ENCODE data around the gene C4A.
"Not testable (repeated sequence)": the region's sequence is repeated elsewhere in the genome, so short reads cannot be mapped to it uniquely, and the experiment has no call there.

C4A gene

GRCh38 chr6:32047855-32048766 lies 66.3 kb downstream of the C4A start:
- in situ Hi-C loops (cut with MboI; ENCODE audit: low sequenced_read_pairs), result no loop called here

DNA sequence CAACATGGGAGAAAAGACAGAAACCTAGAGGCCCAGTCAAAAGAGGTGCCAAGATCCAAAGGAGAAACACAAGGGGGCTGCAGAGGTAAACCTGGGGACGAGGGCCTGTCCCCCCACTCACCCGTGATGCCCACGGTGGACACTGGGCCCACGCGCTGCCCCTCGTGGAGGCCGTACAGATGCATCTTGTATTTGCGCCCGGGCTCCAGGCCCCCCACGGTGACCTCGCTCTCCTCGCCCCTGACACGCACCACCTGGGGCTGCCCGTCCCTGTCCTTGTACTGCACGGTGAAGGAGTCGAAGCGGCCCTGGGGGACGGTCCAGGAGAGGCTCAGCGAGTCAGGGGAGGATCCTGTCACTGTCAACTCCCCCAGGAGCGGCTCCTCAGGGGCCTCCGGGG lies 67.3 kb downstream of the C4A start:
- in situ Hi-C loops (cut with MboI; ENCODE audit: low sequenced_read_pairs), result not testable (repeated sequence)

DNA sequence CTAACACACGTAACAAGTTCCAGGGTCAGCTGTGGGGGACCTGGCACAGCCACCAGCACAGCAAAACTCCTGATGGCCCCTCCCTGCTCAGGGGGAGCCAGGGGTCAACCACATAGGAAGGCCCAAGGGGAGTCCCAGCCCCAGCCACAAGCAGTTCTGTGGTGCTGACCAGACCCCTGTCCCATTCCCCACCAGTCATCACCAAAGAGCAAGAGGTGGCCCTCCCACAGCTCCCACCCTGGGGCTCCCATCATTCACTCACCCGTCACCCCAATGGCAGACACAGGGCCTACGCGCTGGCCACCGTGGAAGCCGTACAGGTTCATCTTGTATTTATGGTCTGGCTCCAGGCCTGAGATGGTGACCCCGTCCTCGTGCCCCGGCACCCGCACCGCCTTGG lies 67.9 kb downstream of the C4A start:
- in situ Hi-C loops (cut with MboI; ENCODE audit: low sequenced_read_pairs), result not testable (repeated sequence)

- in situ Hi-C loops (cut with MboI; ENCODE audit: low sequenced_read_pairs), result no loop called here
These were observed 68.7 kb downstream of the C4A start for GRCh38 chr6:32050562-32050961.

All from hTERT RPE-1 (cell line).